ENCODE results near the gene LTBP3. TPM values are rescaled to one million over a fixed set of nuclear protein-coding genes. Genes with fewer than 3 reads are reported as not detected.
"Not testable (repeated sequence)": the region's sequence is repeated elsewhere in the genome, so short reads cannot be mapped to it uniquely, and the experiment has no call there.

The LTBP3 gene
- total and polyA plus RNA-seq, 9 donors, result 35.9 to 292 (median 188) TPM

- peak overlapping the region; percentile 42 to 79 for H3K27ac ChIP-seq
- no peaks in the 10 kb centered on the region for H3K9me3 ChIP-seq
- no peaks in the 10 kb centered on the region for H3K36me3 ChIP-seq
- peak overlapping the region; percentile 97 for H3K4me3 ChIP-seq
- TF ChIP-seq POLR2A (IDR thresholded peaks at IDR 0.05) (no peak), EP300 (IDR thresholded peaks at IDR 0.05) (no peak)
- TF ChIP-seq, protein P1, sequence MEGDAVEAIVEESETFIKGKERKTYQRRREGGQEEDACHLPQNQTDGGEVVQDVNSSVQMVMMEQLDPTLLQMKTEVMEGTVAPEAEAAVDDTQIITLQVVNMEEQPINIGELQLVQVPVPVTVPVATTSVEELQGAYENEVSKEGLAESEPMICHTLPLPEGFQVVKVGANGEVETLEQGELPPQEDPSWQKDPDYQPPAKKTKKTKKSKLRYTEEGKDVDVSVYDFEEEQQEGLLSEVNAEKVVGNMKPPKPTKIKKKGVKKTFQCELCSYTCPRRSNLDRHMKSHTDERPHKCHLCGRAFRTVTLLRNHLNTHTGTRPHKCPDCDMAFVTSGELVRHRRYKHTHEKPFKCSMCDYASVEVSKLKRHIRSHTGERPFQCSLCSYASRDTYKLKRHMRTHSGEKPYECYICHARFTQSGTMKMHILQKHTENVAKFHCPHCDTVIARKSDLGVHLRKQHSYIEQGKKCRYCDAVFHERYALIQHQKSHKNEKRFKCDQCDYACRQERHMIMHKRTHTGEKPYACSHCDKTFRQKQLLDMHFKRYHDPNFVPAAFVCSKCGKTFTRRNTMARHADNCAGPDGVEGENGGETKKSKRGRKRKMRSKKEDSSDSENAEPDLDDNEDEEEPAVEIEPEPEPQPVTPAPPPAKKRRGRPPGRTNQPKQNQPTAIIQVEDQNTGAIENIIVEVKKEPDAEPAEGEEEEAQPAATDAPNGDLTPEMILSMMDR (IDR thresholded peaks at IDR 0.05), result no peak
- H3K27me3 ChIP-seq, result no peaks in the 10 kb centered on the region
- intact Hi-C loops (cut with DNase I), result no loop called here
- peak in 3 of 5 donors; percentile 43 to 54 (median 50) for DNase-seq
- peaks cover 26% of the 10 kb centered on the region for H3K4me1 ChIP-seq (ENCODE audit: insufficient read depth)
- WGBS, 3 donors, result 37 to 40% (median 38%) methylated on average over 29 to 31 of the region's 31 CpGs
These were observed 32.3 kb downstream of the LTBP3 start for GRCh38 chr11:65525546-65526480.

DNA sequence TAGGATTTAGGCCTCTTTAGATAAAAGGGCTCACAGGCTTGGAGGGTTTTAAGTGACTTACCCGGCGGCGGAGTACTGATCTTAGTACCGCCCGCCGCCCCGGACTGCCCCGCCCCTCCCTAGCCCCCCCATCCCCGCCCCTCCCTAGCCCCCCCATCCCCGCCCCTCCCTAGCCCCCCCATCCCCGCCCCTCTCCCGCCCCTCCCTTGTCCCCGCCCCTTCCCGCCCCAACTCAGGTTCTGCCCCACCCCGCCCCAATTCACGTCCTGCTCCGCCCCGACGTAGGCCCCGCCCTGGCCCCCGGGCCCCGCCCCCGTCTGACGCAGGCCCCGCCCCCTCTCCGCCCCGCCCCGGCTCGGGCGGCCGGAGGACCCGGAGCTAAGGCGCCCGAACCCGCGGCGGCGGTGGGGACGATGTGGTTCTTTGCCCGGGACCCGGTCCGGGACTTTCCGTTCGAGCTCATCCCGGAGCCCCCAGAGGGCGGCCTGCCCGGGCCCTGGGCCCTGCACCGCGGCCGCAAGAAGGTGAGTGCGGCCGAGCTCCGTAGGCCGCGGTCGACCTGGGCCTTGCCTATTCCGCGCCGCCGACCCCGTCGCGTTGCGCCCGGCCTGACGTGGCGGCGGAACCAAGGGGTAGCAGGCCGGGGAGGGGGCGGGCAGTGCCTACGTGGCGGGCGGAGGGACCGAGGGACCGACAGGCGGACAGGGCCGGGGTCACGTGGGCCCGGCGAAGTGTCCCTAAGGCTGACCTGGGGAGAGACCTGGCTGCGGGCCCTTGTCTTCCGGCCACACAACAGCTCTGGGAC lies 33.2 kb downstream of the LTBP3 start, which contains the start of gene SCYL1:
TSS of gene SCYL1 (plus strand) at position 343 of the 805 bp plus-strand sequence. CDS start at position 414, 71 bp downstream.
- Histone ChIP-seq H3K36me3 (no peaks in the 10 kb centered on the region), H3K27me3 (no peaks in the 10 kb centered on the region), H3K4me1 (ENCODE audit: insufficient read depth) (peaks cover 24% of the 10 kb centered on the region), H3K27ac (peak within 1 kb of the TSS; percentile 53 to 79), H3K4me3 (peak within 1 kb of the TSS; percentile 97), H3K9me3 (no peaks in the 10 kb centered on the region)
- TF ChIP-seq, protein P1 (IDR thresholded peaks at IDR 0.05), result peak in 1 of 3 donors; percentile 15
- TF ChIP-seq EP300 (IDR thresholded peaks at IDR 0.05) (no peak), POLR2A (IDR thresholded peaks at IDR 0.05) (peak; percentile 68)
- DNase-seq, result peak; percentile 81 to 91 (median 88)
- intact Hi-C loops (cut with DNase I), result no loop called here
- WGBS, 3 donors, result 0 to 1% (median 1%) methylated on average over 43 to 80 of the region's 82 CpGs

GRCh38 chr11:65524014-65524740 lies 34.0 kb downstream of the LTBP3 start:
- intact Hi-C loops (cut with DNase I), result no loop called here
- peak; percentile 71 to 82 (median 81) for DNase-seq
- TF ChIP-seq EP300 (IDR thresholded peaks at IDR 0.05), result no peak
- no peaks in the 10 kb centered on the region for H3K36me3 ChIP-seq
- 24 to 38% (median 33%) methylated on average over 12 of the region's 12 CpGs for WGBS, 3 donors
- H3K9me3 ChIP-seq, result no peaks in the 10 kb centered on the region
- peak overlapping the region; percentile 49 to 53 for H3K27ac ChIP-seq
- no peaks in the 10 kb centered on the region for H3K27me3 ChIP-seq
- peaks cover 17% of the 10 kb centered on the region for H3K4me1 ChIP-seq (ENCODE audit: insufficient read depth)
- H3K4me3 ChIP-seq, result peak overlapping the region; percentile 7

DNA sequence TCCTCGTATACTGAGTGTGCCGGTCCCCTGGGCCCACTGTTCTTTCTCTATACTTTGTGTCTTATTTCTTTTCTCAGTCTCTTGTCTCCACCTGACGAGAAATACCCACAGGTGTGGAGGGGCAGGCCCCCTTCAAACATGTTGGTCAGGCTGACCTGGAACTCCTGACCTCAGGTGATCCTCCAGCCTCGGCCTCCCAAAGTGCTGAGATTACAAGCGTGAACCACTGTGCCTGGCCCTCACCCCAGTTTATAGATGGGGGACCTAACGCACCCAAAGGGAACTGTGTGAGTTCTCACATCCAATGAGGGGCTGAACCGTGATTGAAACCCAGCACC lies 34.6 kb downstream of the LTBP3 start:
- H3K27me3 ChIP-seq; H3K9me3 ChIP-seq; H3K36me3 ChIP-seq; H3K4me3 ChIP-seq; intact Hi-C loops (cut with DNase I): not testable (repeated sequence)
- 81 to 87% (median 87%) methylated on average over 7 of the region's 7 CpGs for WGBS, 3 donors
- Histone ChIP-seq H3K4me1 (ENCODE audit: insufficient read depth) (peaks cover 12% of the 10 kb centered on the region), H3K27ac (peak overlapping the region; percentile 49 to 50)
- peak in 1 of 5 donors; percentile 42 for DNase-seq

DNA sequence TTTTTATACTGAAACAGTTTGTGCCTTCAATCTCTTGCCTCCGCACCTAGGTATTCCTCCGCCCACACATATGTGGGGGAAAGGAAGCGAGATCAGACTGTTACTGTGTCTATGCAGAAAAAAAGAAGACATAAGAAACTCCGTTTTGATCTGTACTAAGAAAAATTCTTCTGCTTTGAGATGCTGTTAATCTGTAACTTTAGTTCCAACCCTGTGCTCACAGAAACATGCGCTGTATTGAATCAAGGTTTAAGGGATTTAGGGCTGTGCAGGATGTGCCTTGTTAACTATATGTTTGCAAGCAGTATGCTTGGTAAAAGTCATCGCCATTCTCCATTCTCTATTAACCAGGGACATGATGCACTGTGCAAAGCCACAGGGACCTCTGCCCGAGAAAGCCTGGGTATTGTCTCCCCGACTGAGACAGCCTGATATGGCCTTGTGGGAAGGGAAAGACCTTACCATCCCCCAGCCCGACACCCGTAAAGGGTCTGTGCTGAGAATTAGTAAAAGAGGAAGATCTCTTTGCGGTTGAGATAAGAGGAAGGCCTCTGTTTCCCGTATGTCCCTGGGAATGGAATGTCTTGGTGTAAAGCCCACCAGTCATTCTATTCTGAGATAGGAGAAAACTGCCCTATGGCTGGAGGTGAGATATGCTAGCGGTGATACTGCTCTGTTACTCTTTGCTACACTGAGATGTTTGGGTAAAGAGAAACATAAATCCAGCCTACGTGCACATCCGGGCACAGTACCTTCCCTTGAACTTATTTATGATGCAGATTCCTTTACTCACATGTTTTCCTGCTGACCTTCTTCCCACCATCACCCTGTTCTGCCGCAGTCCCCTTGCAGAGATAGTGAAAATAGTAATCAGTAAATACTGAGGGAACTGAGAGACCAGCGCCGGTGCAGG lies 35.2 kb downstream of the LTBP3 start:
- H3K36me3 ChIP-seq; intact Hi-C loops (cut with DNase I); H3K9me3 ChIP-seq; H3K4me3 ChIP-seq; H3K27me3 ChIP-seq: not testable (repeated sequence)
- DNase-seq, result peak in 1 of 5 donors; percentile 35
- Histone ChIP-seq H3K4me1 (ENCODE audit: insufficient read depth) (peaks cover 12% of the 10 kb centered on the region), H3K27ac (peak overlapping the region; percentile 49 to 50)
- WGBS, 3 donors, result 28 to 38% (median 29%) methylated on average over 18 of the region's 18 CpGs

- H3K4me3 ChIP-seq; H3K9me3 ChIP-seq; H3K27me3 ChIP-seq; intact Hi-C loops (cut with DNase I); H3K36me3 ChIP-seq: not testable (repeated sequence)
- 64 to 70% (median 67%) methylated on average over 20 of the region's 20 CpGs for WGBS, 3 donors
- peaks cover 12% of the 10 kb centered on the region for H3K4me1 ChIP-seq (ENCODE audit: insufficient read depth)
- DNase-seq, result peak in 1 of 5 donors; percentile 58
- H3K27ac ChIP-seq, result peak overlapping the region in 1 of 2 donors; percentile 47
These were observed 36.2 kb downstream of the LTBP3 start for GRCh38 chr11:65521777-65522521.

- H3K36me3 ChIP-seq; intact Hi-C loops (cut with DNase I); H3K4me3 ChIP-seq; H3K27me3 ChIP-seq; DNase-seq; H3K9me3 ChIP-seq; H3K27ac ChIP-seq; H3K4me1 ChIP-seq (ENCODE audit: insufficient read depth): not testable (repeated sequence)
- whole genome bisulfite sequencing, 3 donors, result 93 to 97% (median 94%) methylated on average over 8 of the region's 8 CpGs
These were observed 39.1 kb downstream of the LTBP3 start for GRCh38 chr11:65518941-65519549.
